Middle frontal gyrus (tissue), 1 donor: ENCODE data around the gene ZFAND2A.
"Not testable (repeated sequence)": the region's sequence is repeated elsewhere in the genome, so short reads cannot be mapped to it uniquely, and the experiment has no call there.

Experiments used
- DNase-seq: peaks from one replicate; pipeline ENCODE4 v3.0.0-alpha.2; 2015; ENCODE audit warnings: low spot score; ENCODE audit errors: extremely low spot score

Gene ZFAND2A

DNA sequence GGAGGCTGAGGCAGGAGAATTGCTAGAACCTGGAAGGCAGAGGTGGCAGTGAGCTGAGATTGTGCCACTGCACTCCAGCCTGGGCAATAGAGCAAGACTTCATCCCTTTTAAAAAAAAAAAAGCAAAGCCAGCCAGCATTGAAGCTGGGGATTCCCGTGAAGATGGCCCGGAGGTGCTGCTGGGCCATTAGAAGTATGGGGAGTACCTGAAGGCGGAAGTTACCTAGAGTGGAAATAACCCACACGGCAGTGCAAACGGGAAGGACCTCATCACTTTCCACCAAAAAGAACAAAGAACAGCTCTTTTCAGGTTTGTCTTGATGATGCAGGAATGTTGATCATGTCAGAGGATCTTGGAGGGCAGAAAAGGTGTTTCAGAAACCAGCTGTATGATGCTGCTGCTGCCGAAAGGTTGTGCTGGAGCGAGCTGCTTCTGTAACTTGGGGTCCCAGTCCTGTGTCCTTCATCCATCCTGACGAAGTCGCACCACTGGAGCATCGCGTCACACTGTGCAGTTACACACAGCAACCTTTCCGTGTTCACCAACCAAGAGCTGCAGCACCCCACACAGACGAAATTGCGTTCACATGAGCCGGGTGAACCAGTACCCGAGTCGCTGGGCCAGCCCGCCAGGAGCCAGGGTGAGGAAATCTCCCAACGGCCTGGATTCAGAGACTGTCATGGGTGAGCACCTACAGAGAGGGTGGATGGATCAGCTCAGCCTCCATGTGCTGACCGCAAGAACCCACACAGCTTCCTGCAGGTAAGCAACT is 8.2 kb downstream of the ZFAND2A start:
- DNase-seq, result no peak

DNA sequence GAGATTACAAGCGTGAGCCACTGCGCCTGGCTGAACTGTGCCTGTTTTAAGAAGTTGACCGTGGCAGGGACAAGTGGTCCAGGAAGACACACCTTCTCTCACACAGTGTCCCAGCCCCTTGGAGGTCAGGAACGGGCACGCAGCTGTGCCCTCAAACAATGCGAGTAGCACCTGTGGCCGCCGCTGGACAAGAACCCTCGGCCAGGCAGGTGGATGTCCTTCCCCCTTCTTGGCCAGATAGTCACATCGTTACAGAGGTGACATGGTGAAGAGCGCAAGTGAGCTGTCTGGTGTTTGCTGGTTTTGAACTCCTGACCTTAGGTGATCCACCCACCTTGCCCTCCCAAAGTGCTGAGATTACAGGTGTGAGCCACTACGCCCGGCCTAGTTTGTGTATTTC is 8.8 kb downstream of the ZFAND2A start:
- no peak for DNase-seq

DNA sequence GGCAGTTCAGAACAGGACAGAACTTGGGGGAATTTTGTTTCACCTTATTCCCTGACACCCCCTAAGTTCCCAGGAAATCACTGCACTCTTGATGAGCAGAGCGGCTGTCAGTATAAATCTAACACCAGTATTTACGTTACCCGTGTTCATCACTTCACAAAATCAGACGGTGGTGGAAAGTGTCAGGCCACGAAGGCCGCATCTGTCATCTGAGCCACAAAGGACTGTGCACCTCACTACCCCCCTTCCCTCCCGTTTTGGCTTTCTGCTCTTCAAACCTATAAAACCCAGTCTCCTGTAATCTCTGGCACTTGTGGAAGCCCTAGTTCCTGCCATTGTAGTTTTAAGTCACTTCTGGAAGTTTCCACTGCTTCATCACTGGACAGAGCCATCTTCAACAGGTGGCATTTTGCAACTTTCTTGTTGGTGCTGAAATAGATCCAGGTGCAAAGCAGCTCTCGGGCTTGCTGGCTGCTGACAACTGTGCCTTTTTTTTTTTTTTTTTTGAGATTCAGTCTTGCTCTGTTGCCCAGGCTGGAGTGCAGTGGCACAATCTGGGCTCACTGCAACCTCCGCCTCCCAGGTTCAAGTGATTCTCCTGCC is 9.5 kb downstream of the ZFAND2A start:
- DNase-seq, result no peak

DNA sequence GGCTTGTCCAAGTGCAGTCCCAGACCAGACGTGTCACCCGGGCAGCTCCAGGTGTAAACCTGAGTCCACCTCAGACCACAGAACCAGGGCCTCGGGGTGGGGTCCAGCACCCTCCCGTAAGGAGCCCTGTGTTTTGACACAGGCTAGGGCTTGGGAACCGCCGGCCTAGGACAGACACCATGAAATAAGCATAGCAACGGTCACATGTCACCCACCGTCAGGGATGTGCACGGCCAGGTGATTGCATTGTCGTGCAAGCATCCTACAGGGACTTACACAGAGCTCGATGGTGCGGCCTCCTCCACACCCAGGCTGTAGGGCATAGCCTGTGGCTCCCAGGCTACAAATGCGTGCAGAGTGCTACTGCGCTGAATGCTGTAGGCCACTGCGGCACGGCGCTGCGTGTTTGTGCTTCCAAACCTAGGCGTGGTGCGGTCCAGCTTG is 10.6 kb downstream of the ZFAND2A start:
- no peak for DNase-seq

DNA sequence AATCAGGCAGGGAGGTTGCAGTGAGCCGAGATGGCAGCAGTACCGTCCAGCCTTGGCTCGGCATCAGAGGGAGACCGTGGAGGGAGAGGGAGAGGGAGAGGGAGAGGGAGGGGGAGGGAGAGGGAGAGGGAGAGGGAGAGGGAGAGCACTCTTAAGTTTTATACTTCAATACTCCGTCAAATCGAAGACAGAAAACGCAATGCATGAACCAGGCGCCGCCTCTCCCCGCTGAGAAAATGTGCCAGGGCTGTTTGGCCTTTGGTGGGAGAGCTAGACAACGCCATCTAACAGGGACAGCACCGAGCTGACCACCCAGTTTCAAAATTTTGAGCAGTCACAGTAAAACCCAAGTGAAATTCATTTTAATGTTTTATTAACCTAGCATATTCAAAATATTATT is 12.1 kb downstream of the ZFAND2A start:
- DNase-seq, result not testable (repeated sequence)

DNA sequence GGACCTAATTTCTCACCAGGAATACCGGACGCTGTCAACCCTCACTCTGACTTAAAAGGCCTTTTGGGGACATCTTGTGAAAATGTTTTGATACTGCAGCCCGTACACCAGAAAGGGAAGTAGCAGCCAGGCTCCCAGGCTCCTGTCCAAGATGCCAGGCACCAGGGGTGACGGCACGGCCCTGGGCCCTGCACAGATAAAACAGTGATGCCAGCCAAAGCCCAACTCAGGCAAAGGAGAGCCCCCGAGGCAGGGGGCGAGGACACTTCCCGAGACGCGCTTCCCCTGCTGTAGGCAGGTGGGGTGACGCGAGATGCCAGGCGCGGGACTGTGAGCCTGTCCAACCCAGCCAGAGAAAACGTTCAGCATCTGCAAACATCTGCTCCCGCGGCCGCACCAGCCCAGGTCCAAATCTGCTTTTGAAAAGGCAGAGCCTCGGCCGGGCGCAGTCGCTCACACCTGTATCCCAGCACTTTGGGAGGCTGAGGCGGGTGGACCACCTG is 15.7 kb downstream of the ZFAND2A start:
- DNase-seq, result no peak

DNA sequence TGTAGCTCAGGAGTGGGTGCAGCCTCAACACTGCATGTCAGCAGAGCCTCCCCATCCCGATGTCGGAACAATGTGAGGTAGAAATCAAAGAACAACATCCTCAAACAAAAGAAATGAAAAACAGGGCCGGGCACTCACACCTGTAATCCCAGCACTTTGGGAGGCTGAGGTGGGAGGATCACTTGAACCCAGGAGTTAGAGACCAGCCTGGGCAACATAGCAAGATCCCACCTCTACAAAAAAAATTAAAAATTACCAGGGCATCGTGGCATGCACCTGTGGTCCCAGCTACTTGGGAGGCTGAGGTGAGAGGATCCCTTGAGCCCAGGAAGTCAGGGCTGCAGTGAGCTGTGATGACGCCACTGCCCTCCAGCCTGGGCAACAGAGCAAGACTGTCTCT is 17.0 kb downstream of the ZFAND2A start:
- DNase-seq, result not testable (repeated sequence)

DNA sequence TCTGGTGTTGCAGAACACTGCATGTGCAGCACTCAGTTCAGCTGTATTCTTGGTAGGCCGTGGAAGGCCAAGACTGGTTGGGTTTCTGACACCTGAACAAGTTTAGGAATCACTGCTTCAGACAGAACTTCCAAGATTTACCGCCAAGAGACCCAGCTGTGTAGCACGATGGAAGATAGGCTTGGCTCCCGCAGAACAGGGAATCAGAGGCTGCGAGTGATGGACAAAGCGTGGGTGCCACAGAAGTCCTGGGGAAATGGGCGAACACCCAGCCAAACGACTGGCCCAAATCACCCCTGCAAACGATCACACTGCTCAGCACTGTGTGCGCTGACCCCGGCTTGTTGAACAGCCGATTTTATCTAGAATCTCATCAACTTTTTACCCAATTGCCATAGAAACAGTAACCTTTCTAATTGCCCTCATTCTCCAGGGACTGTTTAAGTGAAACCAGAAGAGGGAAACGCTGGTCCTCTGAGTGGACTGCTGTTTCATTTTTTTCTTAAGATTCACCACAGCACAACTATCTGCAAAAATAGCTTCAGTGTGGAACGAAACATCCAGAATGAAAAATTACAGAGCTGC is 17.9 kb downstream of the ZFAND2A start:
- no peak for DNase-seq

DNA sequence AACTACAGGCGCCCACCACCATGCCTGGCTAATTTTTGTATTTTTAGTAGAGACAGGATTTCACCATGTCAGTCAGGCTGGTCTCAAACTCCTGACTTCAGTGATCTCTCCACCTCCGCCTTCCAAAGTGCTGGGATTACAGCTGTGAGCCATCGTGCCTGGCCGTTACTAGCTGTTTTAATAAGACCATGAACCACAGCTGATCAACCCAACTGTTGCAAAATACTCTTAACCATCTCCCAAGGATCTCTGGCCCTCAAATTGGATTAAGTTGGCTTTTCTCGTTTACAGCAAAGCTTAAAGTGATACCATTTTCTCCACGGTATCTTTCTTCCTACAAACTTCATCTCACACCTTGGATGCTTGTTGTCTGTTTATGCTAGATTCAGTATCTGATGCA is 18.3 kb downstream of the ZFAND2A start:
- no peak for DNase-seq

DNA sequence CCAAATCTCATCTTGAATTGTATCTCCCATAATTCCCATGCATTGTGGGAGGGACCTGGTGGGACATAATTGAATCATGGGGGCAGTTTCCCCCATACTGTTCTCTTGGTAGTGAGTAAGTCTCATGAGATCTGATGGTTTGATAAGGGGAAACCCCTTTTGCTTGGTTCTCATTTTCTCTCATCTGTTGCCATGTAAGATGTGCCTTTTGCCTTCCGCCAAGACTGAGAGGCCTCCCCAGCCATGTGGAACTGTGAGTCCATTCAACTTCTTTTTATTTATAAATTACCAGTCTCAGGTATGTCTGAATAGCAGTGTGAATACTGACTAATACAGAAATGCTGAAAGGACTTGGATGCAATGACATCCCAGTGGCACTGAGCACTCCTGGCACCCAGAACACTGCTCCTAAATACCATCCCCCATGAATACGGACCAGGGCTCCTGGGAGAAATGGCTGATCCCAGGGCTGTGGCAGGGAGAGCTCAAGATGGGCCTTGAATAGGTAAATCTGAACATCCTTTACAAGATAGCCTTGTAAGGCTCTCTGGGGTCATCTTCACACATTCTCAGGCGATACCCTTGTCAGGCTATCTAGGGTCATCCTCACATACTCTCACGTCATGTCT is 19.4 kb downstream of the ZFAND2A start:
- DNase-seq, result no peak

DNA sequence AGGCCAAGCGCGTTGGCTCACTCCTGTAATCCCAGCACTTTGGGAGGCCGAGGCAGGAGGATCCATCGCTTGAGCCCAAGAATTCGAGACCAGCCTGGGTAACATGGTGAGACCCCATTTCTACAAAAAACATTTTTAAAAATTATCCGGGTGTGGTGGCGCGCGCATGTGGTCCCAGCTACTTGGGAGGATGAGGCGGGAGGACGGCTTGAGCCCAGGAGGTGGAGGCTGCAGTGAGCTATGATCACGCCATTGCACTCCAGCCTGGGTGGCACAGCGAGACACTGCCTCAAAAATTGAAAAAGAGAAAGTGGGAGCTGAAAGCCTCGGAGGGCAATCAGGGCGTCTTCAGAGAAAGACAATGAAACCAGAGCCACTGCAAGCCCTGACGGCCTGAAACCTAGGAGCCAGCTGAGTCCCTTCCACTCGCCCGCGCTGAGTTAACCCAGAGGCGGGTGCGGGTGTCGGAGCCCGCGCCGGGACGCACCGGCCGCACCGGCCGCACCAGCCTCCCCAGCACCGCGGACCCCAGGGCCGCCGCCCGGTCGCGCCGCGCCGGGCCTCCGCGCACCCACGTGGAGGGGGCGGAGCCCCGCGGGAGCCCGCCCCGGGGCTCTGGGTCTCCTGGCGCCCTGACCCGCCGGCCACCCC is 22.4 kb downstream of the ZFAND2A start:
- no peak for DNase-seq

DNA sequence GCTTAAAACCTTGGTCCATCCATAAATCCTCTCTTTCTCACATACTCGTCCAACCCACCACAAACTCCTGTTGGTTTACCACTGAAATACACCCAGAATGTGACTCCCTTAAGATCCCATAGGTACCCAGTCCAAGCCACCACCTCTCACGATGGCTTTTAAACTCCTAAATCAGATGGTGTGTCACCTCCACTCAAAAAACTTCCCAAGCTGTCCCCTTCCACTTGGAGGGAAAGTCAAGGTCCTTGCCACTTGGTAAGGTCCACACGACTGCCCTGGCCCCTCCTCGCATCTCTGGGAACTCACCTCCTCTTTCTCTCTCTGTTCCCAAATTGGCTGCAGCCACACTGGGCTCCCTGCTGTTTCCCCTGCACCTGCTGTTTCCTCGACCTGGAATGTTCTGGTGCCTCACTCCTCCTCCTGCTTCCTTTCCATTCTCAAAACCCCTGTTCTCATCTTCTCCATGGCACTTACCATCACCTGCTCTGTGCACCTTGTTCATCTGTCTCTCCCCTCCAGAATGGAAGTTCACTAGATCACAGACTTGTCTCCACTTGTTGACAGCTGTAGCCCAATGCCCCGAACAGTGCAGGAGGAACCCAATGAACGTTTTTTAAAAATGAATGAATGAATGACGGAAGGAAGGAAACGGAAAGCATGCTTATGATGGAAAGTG is 23.0 kb downstream of the ZFAND2A start:
- no peak for DNase-seq

DNA sequence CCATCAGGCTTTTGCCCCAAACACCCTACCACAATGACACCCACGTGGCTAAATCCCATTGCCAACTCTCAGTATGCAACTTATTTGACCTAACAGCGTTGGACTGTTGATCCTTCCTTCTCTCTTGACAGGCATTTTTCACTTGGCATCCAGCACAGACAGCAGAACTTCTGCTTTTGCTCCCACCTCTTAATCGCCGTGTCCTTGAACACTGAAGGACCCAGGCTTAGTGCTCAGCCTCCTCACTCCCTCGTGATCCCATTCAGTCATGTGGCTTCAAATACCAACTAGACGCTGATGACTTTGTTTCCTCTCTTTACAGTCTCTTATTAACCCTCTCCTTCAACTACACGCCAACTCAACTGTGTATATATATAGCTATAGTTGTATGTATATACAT is 25.0 kb downstream of the ZFAND2A start:
- no peak for DNase-seq

DNA sequence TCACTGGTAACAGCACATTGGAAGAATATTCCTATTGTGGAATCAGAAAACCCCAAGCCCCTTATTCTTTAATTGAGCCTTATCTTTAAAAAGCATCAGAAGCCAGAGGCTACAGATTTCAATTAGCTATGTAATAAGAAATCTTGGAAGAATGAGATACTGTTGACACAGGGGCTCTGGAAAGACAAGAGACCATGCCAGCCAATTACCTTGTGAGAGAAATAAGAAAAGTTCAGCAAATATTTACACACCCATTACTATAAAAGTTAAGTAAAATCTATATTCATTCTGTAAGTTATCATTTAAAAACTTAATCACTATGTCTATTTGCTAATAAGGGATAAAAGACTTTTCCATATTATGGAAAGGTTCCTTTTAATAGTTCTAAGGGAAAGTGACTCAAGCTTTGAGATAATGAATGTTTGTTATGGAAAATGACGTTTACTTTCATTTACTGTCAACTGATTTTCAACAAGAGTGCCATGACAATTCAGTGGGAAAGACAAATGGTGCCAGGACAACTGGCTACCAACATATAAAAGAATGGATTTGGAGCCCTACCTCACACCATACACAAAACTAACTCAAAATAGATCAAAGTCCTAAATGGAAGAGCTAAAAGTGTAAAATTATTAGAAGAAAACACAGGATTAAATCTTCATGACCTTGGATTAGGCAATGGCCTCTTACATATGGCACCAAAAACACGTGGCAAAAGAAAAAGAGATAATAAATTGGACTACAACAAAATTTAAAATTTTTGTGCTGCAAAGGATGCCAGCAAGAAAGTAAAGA is 28.3 kb downstream of the ZFAND2A start:
- DNase-seq, result no peak

DNA sequence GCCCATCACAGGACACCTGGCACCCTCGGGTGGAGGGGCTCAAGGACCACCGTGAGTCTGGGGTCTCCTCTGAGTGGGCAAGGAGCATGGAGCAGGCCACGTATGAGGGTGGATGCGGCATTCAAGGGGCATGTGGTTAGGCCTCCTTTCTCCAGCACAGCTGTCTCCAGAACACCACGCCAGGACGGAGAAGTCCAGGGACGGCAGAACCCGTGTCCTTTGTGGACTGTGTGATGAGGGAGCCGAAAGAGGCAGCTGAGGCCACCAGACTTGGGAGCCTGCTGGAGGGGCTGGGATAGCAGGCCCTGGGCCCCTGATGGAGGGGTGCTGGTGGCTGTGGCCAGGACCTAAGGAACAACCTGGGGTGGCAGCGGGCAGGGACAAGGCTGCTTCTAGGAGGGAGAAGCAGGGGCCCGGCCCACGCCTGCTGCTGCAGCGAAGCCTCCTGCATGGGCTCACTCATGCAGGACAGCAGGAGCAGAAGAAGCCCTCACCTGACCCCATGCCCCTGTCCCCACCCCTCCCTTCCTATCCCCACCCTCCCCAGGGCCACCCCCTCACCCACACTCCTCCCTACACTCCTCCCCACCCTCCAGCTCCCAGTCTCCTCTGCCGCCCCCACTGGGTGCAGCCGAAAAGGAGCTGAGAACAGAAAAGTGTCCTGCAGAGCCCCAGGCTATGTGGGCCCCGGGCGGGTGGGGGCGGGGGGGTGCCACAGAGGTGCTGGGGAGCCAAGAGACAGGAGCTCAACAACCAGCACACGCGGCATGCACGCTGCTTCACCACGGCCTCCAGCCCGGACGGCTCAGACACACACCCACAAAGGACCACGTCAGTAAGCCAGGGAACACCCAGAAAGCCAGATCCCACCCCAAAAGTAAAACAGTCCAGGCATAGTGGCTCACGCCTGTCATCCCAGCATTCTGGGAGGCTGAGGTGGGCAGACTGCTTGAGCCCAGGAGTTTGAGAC is 29.7 kb downstream of the ZFAND2A start:
- no peak for DNase-seq

DNA sequence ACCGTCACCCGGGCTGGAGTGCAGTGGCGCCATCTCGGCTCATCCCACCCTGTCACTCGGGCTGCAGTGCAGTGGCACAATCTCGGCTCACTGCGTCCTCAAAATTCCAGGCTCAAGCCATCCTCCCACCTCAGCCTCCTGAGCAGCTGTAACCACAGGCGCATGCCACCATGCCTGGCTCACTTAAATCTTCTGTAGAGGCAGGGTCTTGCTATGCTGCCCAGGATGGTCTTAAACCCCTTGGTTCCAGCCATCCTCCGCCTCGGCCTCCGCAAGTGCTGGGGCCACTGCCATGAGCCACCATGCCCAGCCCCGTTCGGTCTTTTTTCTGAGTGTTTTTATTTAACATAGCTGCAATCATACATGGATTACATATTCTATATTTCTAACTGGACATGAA is 30.6 kb downstream of the ZFAND2A start:
- no peak for DNase-seq

DNA sequence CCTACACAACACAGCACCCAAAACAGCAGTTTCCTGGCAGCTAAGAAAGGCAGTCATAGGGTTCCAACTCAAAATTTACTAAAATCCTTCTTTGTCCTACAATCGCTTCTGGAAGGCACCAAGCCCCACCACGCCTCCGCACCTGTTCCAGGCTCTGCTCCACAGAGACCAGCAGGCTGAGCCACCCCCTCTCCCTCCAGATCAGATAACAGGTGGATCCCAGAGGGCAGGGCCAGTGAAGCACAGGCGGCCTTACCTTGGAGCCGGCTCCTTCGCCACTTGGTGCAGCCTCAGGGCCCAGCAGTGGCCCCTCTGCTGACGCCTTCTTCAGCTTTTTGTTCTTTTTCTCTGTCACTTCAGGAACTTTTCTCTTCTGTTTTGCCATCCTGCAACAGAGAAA is 33.0 kb downstream of the ZFAND2A start:
- no peak for DNase-seq

DNA sequence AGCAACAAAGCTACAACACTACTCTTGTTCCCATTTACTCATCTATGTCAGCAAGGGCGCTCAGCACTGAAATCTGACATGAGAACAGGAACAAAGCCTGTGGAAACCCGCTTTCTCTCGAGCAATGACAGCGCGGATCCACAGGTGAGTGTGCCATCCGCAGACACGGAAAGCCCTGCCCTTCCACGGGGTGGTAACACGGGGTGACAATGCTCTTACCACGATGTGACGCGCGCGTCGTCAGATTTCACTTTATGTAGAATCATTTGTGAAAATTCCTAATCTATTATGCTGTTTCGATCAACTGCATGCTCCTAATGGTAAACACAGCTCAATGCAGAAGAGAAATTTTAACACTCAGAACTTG is 34.4 kb downstream of the ZFAND2A start:
- DNase-seq, result no peak
